Sciatic nerve (tissue), 2 donors: Measurements from ENCODE around the gene AGBL4. TPM values are rescaled to one million over a fixed set of nuclear protein-coding genes. Genes with fewer than 3 reads are reported as not detected.

ENCODE experiments used
- ATAC-seq: fragments of 200-7000 bp; cut with Tn5 transposase; one replicate; pipeline ENCODE4 v1.9.1; 2020; ENCODE audit warnings: mild to moderate bottlenecking, moderate library complexity
- DNase-seq: peaks from one replicate; pipeline ENCODE4 v3.0.0-alpha.2; 2020; ENCODE audit warnings: low spot score
- intact Hi-C: fragments of 100-400 bp; cut with DNase I; formaldehyde crosslinking; loops from one replicate; pipeline ENCODE4 v1.14.2; 2022
- total RNA-seq: library from RNA; stranded (reverse); fragmentation: NEBNext Ultra II Directional; extraction: Animal tissue kit (Norgen Biotek cat#: 25700); gene quantifications from one replicate; pipeline ENCODE4 v1.2.1, GENCODE V29; 2021
- donor health status: DM: no; HTN: no; CAD: no.
- donor health status: DM: no; HTN: no; CAD: no.

AGBL4 gene
- total RNA-seq, 1 donor from 2014 or later = 1.3 TPM

DNA sequence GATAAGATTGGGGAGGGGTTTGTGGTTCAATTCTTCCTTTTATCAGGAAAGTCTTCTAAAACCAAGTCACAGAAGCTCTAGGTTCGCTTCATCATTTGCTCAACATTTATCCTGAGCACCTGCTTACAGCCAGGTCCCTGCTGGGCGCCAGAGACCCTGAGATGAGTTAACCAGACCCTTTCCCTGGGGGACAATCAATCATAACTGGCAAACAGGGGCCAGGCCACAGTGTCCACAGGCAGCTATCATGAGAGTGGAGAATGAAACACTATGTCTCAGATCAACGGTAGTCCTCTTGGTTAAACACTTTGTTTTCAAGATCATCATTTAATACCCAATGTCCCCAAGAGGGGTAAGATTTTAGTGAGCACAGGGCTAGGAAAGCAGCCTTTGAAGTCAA lies 1393.9 kb downstream of the AGBL4 start:
- intact Hi-C loops = no loop called here
- no peak for ATAC-seq

GRCh38 chr1:48627486-48627885 lies 1396.3 kb downstream of the AGBL4 start:
- ATAC-seq = no peak
- intact Hi-C loops = no loop called here
- DNase-seq = no peak

More for the DNA sequence above, 1393.9 kb downstream of the AGBL4 start:
- no peak for DNase-seq

DNA sequence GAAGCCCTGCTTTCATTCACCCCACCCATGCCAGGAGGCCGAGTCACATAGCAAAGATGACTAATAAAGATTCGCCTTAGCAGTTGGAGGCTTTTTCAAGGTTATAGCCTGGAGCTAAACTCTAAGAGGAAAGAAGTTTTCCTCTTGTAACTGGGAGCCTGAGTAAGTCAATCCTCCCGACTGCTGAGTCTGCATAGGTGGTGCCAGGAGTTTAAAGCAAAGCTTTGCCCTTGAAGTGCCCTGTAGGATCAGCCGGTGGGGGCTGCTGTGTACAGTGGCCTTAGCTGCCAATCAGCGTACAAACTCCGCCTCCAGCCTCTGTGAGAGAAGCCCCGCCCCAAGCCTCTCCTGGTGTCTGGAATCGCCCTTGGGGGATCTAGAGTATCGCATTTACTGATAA lies 1404.2 kb downstream of the AGBL4 start:
- peak; percentile 64 for DNase-seq
- peak; percentile 47 for ATAC-seq
- intact Hi-C loops = no loop called here

- ATAC-seq = peak; percentile 95
- intact Hi-C loops = no loop called here
Measured at GRCh38 chr1:48617252-48617651, 1406.5 kb downstream of the AGBL4 start.

DNA sequence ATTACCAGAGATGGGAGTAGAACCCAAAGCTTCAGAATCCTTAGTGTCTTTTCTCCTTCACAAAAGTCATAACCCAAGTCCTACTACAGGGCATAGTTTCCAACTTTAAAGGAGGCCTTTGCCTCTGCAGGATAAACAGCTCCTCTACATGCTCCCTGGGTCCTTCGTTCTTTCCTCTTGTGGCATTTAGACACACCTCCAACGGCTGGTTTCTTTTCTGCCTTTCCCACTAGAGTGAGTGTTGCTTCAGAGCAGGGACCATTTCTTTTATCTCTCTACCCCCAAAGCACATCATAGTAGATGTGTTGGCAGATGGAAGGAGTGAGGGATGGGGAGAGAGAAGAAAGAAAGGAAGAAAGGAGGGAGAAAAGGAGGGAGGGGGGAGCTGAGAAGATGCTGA lies 1407.0 kb downstream of the AGBL4 start:
- ATAC-seq (peak; percentile 25), DNase-seq (no peak)
- intact Hi-C loops = no loop called here

More at GRCh38 chr1:48617252-48617651, 1406.5 kb downstream of the AGBL4 start:
- DNase-seq = no peak

- intact Hi-C loops = no loop called here
- ATAC-seq = no peak
- no peak for DNase-seq
Measured at GRCh38 chr1:48611841-48612240, 1411.9 kb downstream of the AGBL4 start.

GRCh38 chr1:48610628-48611542 lies 1412.9 kb downstream of the AGBL4 start:
- ATAC-seq (no peak), DNase-seq (peak; percentile 58)
- intact Hi-C loops = no loop called here

- DNase-seq (no peak), ATAC-seq (no peak)
- intact Hi-C loops = no loop called here
Measured at GRCh38 chr1:48608882-48609281, 1414.9 kb downstream of the AGBL4 start.

- intact Hi-C loops = no loop called here
- DNase-seq = no peak
- ATAC-seq = no peak
Measured at GRCh38 chr1:48603222-48603621, 1420.5 kb downstream of the AGBL4 start.

DNA sequence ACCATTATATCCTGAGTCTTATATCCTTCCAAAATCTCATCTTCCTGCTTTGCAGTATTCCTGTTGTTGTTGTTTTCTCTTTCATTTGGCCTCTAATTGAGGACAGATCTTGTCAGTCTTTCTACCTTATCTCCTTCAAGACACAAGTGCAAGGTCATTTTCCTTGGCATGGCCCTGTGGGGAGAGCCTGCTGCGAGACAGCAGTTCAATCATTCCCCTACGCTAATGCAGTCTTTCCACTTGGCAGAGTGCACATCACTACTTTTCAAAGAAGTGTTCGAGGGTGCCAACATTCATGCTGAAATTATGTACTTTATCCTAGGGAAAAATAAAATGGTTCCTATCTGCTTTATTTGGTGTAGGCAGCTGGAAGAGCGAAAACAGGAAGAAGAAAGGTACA lies 1421.4 kb downstream of the AGBL4 start:
- intact Hi-C loops = no loop called here
- DNase-seq (no peak), ATAC-seq (no peak)

DNA sequence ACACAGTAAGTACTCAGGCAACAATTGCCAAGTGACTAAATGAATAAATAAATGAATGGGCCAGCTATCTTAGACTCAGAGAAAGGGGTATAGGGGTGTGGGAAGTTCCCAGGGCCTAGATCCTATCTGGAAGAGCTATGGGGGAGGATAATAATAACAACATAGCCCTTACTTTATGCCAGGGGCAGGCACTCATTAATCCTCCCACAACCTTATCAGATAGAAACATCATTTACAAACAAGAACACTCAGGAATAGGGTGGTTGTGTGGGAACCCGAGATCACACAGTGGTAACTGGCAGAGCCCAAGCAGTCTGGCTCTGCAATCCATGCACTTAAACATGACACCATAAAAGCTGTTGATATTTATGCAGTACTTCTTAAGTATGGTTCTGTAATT lies 1423.6 kb downstream of the AGBL4 start:
- intact Hi-C loops = no loop called here
- no peak for DNase-seq
- ATAC-seq = no peak

DNA sequence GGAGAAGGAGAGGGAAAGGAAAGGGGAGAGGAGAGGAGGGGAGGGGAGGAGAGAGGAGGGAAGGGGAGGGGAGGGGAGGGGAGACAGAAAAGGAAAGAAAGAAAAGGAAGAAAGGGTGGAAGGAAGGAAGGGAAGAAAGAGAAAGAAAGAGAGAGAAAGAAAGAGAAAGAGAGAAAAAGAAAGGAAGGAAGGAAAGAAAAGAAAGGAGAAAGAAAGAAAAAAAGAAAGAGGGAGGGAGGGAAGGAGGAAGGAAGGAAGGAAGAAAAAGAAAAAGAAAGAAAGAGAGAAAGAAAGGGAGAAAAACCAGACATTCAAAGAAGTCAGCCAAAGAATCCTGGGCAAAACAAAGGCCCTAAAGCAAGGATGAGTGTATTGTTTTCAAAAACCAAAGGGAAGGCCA lies 1426.1 kb downstream of the AGBL4 start:
- intact Hi-C loops = no loop called here
- ATAC-seq (no peak), DNase-seq (no peak)

GRCh38 chr1:48596046-48596445 lies 1427.7 kb downstream of the AGBL4 start:
- no peak for ATAC-seq
- intact Hi-C loops = no loop called here
- DNase-seq = no peak

DNA sequence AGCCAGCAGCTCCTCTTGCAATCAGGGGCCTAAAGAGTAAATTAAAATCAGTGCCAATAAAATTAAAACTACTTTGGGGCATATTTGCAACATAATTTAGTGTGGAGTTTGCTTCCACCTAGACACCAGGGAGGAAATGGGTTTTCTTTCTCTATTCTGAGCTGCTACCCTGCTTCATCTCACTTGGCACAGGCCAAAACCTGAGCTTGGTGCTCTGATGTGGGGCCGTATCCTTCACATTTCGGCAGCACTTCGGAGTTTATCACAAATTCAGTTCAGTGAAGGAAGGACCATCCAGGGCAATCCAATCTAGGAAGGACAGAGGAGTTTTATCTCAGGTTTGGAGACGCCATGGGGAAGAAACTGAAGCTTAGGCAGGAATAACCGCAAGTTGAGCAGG lies 1428.1 kb downstream of the AGBL4 start:
- intact Hi-C loops = no loop called here
- DNase-seq = no peak
- no peak for ATAC-seq

- DNase-seq = no peak
- intact Hi-C loops = no loop called here
- ATAC-seq = no peak
Measured at GRCh38 chr1:48592330-48592729, 1431.4 kb downstream of the AGBL4 start.

GRCh38 chr1:48591181-48591580 lies 1432.6 kb downstream of the AGBL4 start:
- intact Hi-C loops = no loop called here
- ATAC-seq (no peak), DNase-seq (no peak)

DNA sequence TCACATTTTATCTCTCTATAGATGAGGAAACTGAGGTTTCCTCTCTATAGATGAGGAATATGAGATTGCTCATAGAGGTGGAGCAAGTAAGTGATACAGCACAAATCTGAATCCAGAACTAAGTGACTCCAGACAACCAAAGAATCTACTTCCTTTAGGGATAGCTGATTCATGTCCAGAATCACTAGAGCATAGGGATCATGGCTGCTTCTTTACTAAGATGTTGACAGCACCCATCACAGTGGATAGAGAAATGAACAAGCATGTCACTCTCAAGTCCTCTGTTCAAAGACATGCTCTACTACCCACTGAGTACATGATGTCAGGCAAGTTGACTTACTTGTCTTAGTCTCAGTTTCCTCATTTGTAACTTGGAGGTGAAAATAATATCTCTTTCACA lies 1435.7 kb downstream of the AGBL4 start:
- intact Hi-C loops = no loop called here
- DNase-seq (no peak), ATAC-seq (no peak)

DNA sequence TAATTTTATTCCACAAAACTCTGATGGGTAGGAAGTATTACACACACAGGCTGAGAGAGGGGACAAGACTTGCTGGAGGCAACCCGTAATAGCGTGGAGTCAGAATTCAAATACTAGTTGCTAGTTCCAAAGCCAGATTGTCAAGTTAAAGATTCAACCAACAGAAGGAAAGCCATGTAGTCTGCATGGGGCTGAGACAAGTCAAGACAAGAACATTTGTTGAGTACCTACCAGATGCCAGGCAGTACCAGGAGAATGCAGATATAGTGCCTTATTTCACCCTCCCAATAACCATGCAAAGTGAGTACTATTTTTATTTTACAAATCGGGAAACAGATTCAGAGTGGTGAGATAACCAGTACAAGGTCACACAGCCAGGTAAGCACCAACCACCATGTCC lies 1441.3 kb downstream of the AGBL4 start:
- intact Hi-C loops = no loop called here
- DNase-seq (no peak), ATAC-seq (no peak)

DNA sequence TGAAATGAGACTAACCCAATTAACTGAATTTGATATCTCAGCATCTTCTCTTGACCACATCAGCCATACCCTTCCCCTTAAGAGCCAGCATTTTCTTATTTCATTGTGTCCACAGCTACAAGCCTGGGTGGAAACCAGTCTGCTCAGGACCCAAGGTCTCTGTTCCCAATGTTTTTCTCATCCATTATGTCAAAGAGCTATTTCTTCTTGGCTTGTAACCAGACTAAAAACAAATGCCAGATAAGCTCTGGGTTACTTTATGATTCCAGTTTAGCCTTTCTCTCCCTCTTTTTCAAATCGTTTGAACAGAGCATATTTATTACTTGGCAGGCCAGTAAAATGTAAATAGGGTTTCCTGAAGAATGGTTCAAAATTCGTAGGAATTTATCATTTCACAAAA lies 1442.5 kb downstream of the AGBL4 start:
- DNase-seq (no peak), ATAC-seq (no peak)
- intact Hi-C loops = no loop called here

DNA sequence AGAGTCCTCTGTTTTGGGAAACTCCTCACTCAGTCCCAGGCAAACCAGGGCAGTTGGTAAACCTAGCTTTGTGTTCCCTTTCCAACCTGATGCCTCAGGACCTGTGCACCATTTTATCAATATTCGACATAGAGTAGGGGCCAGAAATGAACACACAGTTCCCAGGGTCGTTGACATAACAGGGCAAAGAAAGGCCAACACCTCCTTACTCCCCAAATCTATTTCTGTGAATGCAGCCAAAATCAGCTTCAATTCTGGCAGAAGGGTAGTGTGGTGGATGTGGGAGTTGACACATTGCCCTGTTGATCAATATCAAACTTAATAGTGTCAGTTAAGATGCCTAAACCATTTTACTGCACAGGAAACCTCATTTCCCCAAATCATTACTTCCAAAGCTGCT lies 1447.2 kb downstream of the AGBL4 start:
- DNase-seq (no peak), ATAC-seq (no peak)
- intact Hi-C loops = no loop called here
